Esophagus squamous epithelium (tissue), 5 donors: ENCODE results near the gene KRT80. TPM values are rescaled to one million over a fixed set of nuclear protein-coding genes. Genes with fewer than 3 reads are reported as not detected.

Source experiments
- DNase-seq: peaks from one replicate; lab custom pipeline; 2025; lab: John Stamatoyannopoulos, UW
- H3K27ac ChIP-seq, 4 donors: fragments of 200-600 bp; sonication (generic); one replicate each; pipeline ENCODE4 v1.5.1; 2016 to 2019; ENCODE audit warnings: mild to moderate bottlenecking in 1 of 4
- H3K27me3 ChIP-seq, 4 donors: fragments of 200-600 bp; sonication (generic); 1 replicate in 3 of 4; 2 replicates in 1 of 4; pipeline versions ENCODE4 v1.5.1 to v1.6.0; 2017 to 2021; ENCODE audit warnings: antibody characterized with exemption in 1 of 4
- H3K36me3 ChIP-seq, 3 donors: fragments of 200-600 bp; sonication (generic); one replicate each; pipeline ENCODE4 v1.5.1; 2016 to 2019
- H3K4me1 ChIP-seq, 3 donors: fragments of 200-600 bp; sonication (generic); one replicate each; pipeline ENCODE4 v1.5.1; 2017 to 2019
- H3K4me3 ChIP-seq, 4 donors: fragments of 200-600 bp; sonication (generic); 1 replicate in 3 of 4; 2 replicates in 1 of 4; pipeline ENCODE4 v1.5.1; 2016 to 2019; ENCODE audit warnings: mild to moderate bottlenecking in 2 of 4, moderate library complexity in 1 of 4
- H3K9me3 ChIP-seq, 3 donors: fragments of 200-600 bp; sonication (generic); one replicate each; pipeline ENCODE4 v1.5.1; 2016 to 2019
- POLR2A ChIP-seq, 4 donors: fragments of 450-650 bp; IDR thresholded peaks; one replicate each; pipeline ENCODE4 v1.6.1; 2017; ENCODE audit warnings: antibody characterized with exemption in 4 of 4, mild to moderate bottlenecking in 4 of 4, moderate library complexity in 3 of 4
- WGBS, 2 donors: methylation state at CpG; one replicate each; pipeline ENCODE4 v1.1.5; 2018; 5-methylcytosine and 5-hydroxymethylcytosine counted together
- intact Hi-C: fragments of 100-400 bp; cut with DNase I; formaldehyde crosslinking; loops from one replicate; pipeline ENCODE4 v1.15.0; 2022
- total RNA-seq, 4 donors: library from RNA; depleted of rRNA; stranded (reverse); fragments of >200 nt; gene quantifications; one replicate each; pipeline ENCODE4 v1.1.0, GENCODE V29; 2016
- TF ChIP-seq, protein P1 (sequence below), 6 experiments: fragments of 450-650 bp in 4 of 6; fragments of 200-600 bp in 2 of 6; sonication (generic) in 2 of 6; IDR thresholded peaks; one replicate each; pipeline ENCODE4 v1.5.1; 2016 to 2019; ENCODE audit warnings: antibody characterized with exemption in 6 of 6, mild to moderate bottlenecking in 4 of 6, moderate library complexity in 4 of 6
- donor health status: DM: yes; HTN: yes; CAD: no.

The KRT80 gene
- total RNA-seq, 4 donors from 2014 or later, result 11.4 to 39.6 (median 16.5) TPM

- H3K27me3 ChIP-seq, result peaks cover 0 to 10% (median 0%) of the 10 kb centered on the region in 4 donors
- H3K4me1 ChIP-seq, result peaks cover 77 to 99% (median 87%) of the 10 kb centered on the region in 3 donors
- intact Hi-C loops, result no loop called here
- H3K4me3 ChIP-seq, result peak overlapping the region in 1 of 4 donors; percentile 0
- WGBS, 2 donors, result 20% methylated on average over 1 of the region's 14 CpGs; no CpG with 5 or more reads in 1 of the 2 donors
- DNase-seq, result no peak
- no peaks in the 10 kb centered on the region for H3K36me3 ChIP-seq
- peak overlapping the region; percentile 98 to 100 (median 99) for H3K27ac ChIP-seq
- no peaks in the 10 kb centered on the region for H3K9me3 ChIP-seq
- TF ChIP-seq POLR2A (IDR thresholded peaks at IDR 0.05), result peak in 1 of 4 donors; percentile 20
- TF ChIP-seq, protein P1, sequence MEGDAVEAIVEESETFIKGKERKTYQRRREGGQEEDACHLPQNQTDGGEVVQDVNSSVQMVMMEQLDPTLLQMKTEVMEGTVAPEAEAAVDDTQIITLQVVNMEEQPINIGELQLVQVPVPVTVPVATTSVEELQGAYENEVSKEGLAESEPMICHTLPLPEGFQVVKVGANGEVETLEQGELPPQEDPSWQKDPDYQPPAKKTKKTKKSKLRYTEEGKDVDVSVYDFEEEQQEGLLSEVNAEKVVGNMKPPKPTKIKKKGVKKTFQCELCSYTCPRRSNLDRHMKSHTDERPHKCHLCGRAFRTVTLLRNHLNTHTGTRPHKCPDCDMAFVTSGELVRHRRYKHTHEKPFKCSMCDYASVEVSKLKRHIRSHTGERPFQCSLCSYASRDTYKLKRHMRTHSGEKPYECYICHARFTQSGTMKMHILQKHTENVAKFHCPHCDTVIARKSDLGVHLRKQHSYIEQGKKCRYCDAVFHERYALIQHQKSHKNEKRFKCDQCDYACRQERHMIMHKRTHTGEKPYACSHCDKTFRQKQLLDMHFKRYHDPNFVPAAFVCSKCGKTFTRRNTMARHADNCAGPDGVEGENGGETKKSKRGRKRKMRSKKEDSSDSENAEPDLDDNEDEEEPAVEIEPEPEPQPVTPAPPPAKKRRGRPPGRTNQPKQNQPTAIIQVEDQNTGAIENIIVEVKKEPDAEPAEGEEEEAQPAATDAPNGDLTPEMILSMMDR (IDR thresholded peaks at IDR 0.05), result no peak
These were observed 43.2 kb downstream of the KRT80 start for GRCh38 chr12:52148464-52149181.

DNA sequence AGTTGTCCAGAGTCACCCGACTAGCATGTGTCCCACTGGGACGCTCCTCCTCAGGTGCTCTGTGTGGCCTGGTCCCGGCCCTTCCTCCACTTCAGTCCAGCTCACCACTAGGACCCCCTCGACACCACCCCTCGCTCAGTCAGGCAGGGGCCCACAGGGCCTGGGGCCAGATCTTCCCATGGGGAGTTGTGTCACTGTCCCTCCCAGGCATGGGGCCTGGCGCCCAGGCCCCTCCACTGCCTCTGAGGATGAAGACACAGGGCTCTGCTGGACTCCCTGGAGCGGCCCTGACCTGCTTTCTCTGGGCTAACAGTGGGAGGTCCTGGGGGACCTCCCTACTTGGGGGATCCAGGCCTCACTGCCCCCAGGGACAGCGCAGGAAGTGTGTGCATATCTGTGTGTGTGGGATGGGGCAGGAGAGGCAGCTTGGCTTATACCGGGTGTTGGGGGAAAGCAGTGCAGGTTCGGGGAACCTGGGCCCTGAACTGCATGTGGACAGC, 43.8 kb downstream of the KRT80 start:
- Histone ChIP-seq H3K27ac (peak overlapping the region; percentile 98 to 100 (median 99)), H3K9me3 (no peaks in the 10 kb centered on the region), H3K36me3 (no peaks in the 10 kb centered on the region), H3K4me1 (peaks cover 83 to 98% (median 89%) of the 10 kb centered on the region in 3 donors), H3K4me3 (peak overlapping the region in 1 of 4 donors; percentile 0), H3K27me3 (peaks cover 0 to 9% (median 0%) of the 10 kb centered on the region in 4 donors)
- TF ChIP-seq, protein P1 (IDR thresholded peaks at IDR 0.05), result no peak
- no peak for DNase-seq
- no CpG with 5 or more reads among the region's 10 CpGs for WGBS, 2 donors
- intact Hi-C loops, result no loop called here

- H3K9me3 ChIP-seq, result no peaks in the 10 kb centered on the region
- 10 to 55% methylated on average over 2 of the region's 17 CpGs for WGBS, 2 donors
- intact Hi-C loops, result no loop called here
- no peaks in the 10 kb centered on the region for H3K36me3 ChIP-seq
- H3K4me3 ChIP-seq, result peak overlapping the region in 1 of 4 donors; percentile 32
- H3K27me3 ChIP-seq, result peaks cover 0 to 3% (median 0%) of the 10 kb centered on the region in 4 donors
- DNase-seq, result peak; percentile 56
- peak overlapping the region; percentile 98 to 100 (median 99) for H3K27ac ChIP-seq
- TF ChIP-seq, protein P1 (IDR thresholded peaks at IDR 0.05), result no peak
- peak in 3 of 4 donors; percentile 61 to 65 (median 63) for TF ChIP-seq POLR2A (IDR thresholded peaks at IDR 0.05)
- H3K4me1 ChIP-seq, result peaks cover 78 to 98% (median 84%) of the 10 kb centered on the region in 3 donors
These were observed 44.3 kb downstream of the KRT80 start for GRCh38 chr12:52147367-52147963.

GRCh38 chr12:52146822-52147366, 44.9 kb downstream of the KRT80 start:
- H3K4me3 ChIP-seq, result peak overlapping the region; percentile 7 to 32 (median 18)
- intact Hi-C loops, result no loop called here
- TF ChIP-seq POLR2A (IDR thresholded peaks at IDR 0.05), result no peak
- TF ChIP-seq, protein P1 (IDR thresholded peaks at IDR 0.05), result no peak
- 60% methylated on average over 1 of the region's 11 CpGs for WGBS, 2 donors
- peak overlapping the region; percentile 98 to 100 (median 99) for H3K27ac ChIP-seq
- H3K27me3 ChIP-seq, result no peaks in the 10 kb centered on the region
- H3K4me1 ChIP-seq, result peaks cover 72 to 98% (median 80%) of the 10 kb centered on the region in 3 donors
- no peaks in the 10 kb centered on the region for H3K9me3 ChIP-seq
- DNase-seq, result no peak
- no peaks in the 10 kb centered on the region for H3K36me3 ChIP-seq
